A549 (cell line): ENCODE measurements around the gene GPR35.
"Not testable (repeated sequence)": the region's sequence is repeated elsewhere in the genome, so short reads cannot be mapped to it uniquely, and the experiment has no call there.

Experiments used
- CEBPB ChIP-seq, 2 experiments: fragments of >200 bp in 1 of 2; sonication (Bioruptor Twin) in 1 of 2; formaldehyde crosslinking in 1 of 2; IDR thresholded peaks; 2 replicates each; pipeline ENCODE4 v1.6.1; 2012 to 2016
- CTCF ChIP-seq: fragments of >200 bp; sonication (Bioruptor Twin); formaldehyde crosslinking; IDR thresholded peaks from 3 replicates; pipeline ENCODE4 v1.5.1; 2016
- EP300 ChIP-seq, 2 experiments: fragments of >200 bp; sonication (Bioruptor Twin); formaldehyde crosslinking; IDR thresholded peaks; 2 replicates in 1 of 2; 3 replicates in 1 of 2; pipeline ENCODE4 v1.6.1; 2016 to 2017
- HEYL ChIP-seq: fragments of 250-450 bp; sonication (Bioruptor Pico); IDR thresholded peaks from 2 replicates; pipeline ENCODE4 v1.8.0; 2021; ENCODE audit warnings: mild to moderate bottlenecking, moderate library complexity
- KDM1A ChIP-seq: fragments of 200-600 bp; sonication (generic); IDR thresholded peaks from 2 replicates; pipeline ENCODE4 v1.6.1; 2016; ENCODE audit warnings: low read depth, mild to moderate bottlenecking
- MAFK ChIP-seq: fragments of 450-650 bp; IDR thresholded peaks from 2 replicates; pipeline ENCODE4 v1.6.1; 2014; ENCODE audit not compliant: partially characterized antibody
- POLR2A ChIP-seq: IDR thresholded peaks from 2 replicates; pipeline ENCODE4 v1.6.1; 2012; ENCODE audit warnings: mild to moderate bottlenecking, low read length
- RAD21 ChIP-seq, 2 experiments: fragments of >200 bp in 1 of 2; sonication (Bioruptor Twin) in 1 of 2; formaldehyde crosslinking in 1 of 2; IDR thresholded peaks in 1 of 2; conservative IDR thresholded peaks in 1 of 2; 2 replicates in 1 of 2; 3 replicates in 1 of 2; pipeline ENCODE4 v1.6.1; 2012 to 2018; ENCODE audit warnings: inconsistent platforms in 1 of 2
- SREBF2 ChIP-seq: fragments of 450-650 bp; IDR thresholded peaks from 2 replicates; pipeline ENCODE4 v1.6.1; 2014; ENCODE audit warnings: mild to moderate bottlenecking, moderate library complexity
- ZC3H11A ChIP-seq: fragments of 450-650 bp; IDR thresholded peaks from 2 replicates; pipeline ENCODE4 v1.6.1; 2014; ENCODE audit warnings: antibody characterized with exemption, mild to moderate bottlenecking
- TF ChIP-seq, protein P1 (sequence below): fragments of 200-600 bp; sonication (generic); IDR thresholded peaks from 2 replicates; pipeline ENCODE4 v1.6.1; 2016; ENCODE audit warnings: antibody characterized with exemption, mild to moderate bottlenecking, moderate library complexity

GRCh38 chr2:240674461-240675184 lies 49.3 kb downstream of the GPR35 start:
- not testable (repeated sequence) for TF ChIP-seq CTCF; SREBF2; RAD21 (conservative IDR thresholded peaks at IDR 0.05 in 1 of 2, IDR thresholded peaks at IDR 0.05 in 1 of 2); POLR2A; CEBPB (IDR thresholded peaks at IDR 0.05); HEYL; KDM1A; ZC3H11A; EP300 (IDR thresholded peaks at IDR 0.05); MAFK
- TF ChIP-seq, protein P1, sequence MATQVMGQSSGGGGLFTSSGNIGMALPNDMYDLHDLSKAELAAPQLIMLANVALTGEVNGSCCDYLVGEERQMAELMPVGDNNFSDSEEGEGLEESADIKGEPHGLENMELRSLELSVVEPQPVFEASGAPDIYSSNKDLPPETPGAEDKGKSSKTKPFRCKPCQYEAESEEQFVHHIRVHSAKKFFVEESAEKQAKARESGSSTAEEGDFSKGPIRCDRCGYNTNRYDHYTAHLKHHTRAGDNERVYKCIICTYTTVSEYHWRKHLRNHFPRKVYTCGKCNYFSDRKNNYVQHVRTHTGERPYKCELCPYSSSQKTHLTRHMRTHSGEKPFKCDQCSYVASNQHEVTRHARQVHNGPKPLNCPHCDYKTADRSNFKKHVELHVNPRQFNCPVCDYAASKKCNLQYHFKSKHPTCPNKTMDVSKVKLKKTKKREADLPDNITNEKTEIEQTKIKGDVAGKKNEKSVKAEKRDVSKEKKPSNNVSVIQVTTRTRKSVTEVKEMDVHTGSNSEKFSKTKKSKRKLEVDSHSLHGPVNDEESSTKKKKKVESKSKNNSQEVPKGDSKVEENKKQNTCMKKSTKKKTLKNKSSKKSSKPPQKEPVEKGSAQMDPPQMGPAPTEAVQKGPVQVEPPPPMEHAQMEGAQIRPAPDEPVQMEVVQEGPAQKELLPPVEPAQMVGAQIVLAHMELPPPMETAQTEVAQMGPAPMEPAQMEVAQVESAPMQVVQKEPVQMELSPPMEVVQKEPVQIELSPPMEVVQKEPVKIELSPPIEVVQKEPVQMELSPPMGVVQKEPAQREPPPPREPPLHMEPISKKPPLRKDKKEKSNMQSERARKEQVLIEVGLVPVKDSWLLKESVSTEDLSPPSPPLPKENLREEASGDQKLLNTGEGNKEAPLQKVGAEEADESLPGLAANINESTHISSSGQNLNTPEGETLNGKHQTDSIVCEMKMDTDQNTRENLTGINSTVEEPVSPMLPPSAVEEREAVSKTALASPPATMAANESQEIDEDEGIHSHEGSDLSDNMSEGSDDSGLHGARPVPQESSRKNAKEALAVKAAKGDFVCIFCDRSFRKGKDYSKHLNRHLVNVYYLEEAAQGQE = not testable (repeated sequence)
